Stimulated activated memory B cell treated with anti-CD40 and anti-IgM and Interleukin-4, amounts not matched to agents 10 μg/mL and 1 μg/mL and 100 μg/mL, for 72 hours (primary cell): ENCODE measurements around the gene PHOSPHO2.
"Not testable (repeated sequence)": the region's sequence is repeated elsewhere in the genome, so short reads cannot be mapped to it uniquely, and the experiment has no call there.

ENCODE experiments used
- ATAC-seq: fragments of 150-1000 bp; cut with Tn5 transposase; 2 replicates; pipeline ENCODE4 v1.10.0; 2021
- H3K27ac Mint-ChIP-seq: one replicate; pipeline ENCODE4 v1.8.0; 2022; ENCODE audit warnings: mild to moderate bottlenecking, mixed read lengths
- H3K27me3 Mint-ChIP-seq: one replicate; pipeline ENCODE4 v1.8.0; 2022; ENCODE audit warnings: mixed read lengths
- H3K36me3 Mint-ChIP-seq: one replicate; pipeline ENCODE4 v1.8.0; 2022; ENCODE audit warnings: mixed read lengths
- H3K4me1 Mint-ChIP-seq: one replicate; pipeline ENCODE4 v1.8.0; 2022; ENCODE audit warnings: mixed read lengths
- H3K4me3 Mint-ChIP-seq: one replicate; pipeline ENCODE4 v1.8.0; 2022; ENCODE audit warnings: mild to moderate bottlenecking, moderate library complexity, mixed read lengths
- H3K9me3 Mint-ChIP-seq: one replicate; pipeline ENCODE4 v1.8.0; 2022; ENCODE audit warnings: mixed read lengths

PHOSPHO2 gene

DNA sequence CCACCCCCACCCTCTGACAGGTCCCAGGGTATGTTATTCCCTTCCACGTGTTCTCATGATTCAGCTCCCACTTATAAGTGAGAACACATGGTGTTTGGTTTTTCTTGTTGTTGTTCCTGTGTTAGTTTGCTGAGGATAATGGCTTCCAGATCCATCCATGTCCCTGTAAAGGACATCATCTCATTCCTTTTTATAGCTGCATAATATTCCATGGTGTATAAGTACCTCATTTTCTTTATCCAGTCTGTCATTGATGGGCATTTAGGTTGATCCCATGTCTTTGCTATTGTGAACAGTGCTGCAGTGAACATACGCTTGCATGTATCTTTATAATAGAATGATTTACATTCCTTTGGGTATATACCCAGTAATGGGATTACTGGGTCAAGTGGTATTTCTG lies 4.9 kb downstream of the PHOSPHO2 start:
- H3K27me3 Mint-ChIP-seq, H3K4me1 Mint-ChIP-seq, H3K4me3 Mint-ChIP-seq, ATAC-seq, H3K27ac Mint-ChIP-seq, H3K9me3 Mint-ChIP-seq: not testable (repeated sequence)
- H3K36me3 Mint-ChIP-seq: peaks cover 18% of the 10 kb centered on the region

DNA sequence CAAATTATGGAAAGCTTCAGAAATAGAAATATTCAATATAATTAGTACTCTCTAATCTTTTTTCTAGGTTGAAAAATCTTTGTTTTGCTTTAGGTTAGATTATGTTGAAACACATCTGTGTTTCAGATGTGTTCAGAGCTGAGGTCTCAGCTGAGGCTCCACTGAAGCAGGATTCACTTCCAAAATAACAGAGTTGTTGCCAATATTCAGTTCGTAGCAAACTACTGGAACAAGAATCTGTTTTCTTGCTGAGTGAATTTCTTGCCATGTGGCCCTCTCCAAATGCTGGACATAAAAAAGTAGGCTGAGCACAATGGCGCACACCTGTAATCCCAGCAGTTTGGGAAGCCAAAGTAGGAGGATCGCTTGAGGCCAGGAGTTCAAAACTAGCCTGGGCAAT lies 8.7 kb downstream of the PHOSPHO2 start:
- no peak overlapping the region for H3K4me3 Mint-ChIP-seq
- H3K27ac Mint-ChIP-seq: no peak overlapping the region
- H3K36me3 Mint-ChIP-seq: peaks cover 17% of the 10 kb centered on the region
- H3K27me3 Mint-ChIP-seq: no peaks in the 10 kb centered on the region
- ATAC-seq: no peak
- H3K4me1 Mint-ChIP-seq: peaks cover 5% of the 10 kb centered on the region
- no peaks in the 10 kb centered on the region for H3K9me3 Mint-ChIP-seq

DNA sequence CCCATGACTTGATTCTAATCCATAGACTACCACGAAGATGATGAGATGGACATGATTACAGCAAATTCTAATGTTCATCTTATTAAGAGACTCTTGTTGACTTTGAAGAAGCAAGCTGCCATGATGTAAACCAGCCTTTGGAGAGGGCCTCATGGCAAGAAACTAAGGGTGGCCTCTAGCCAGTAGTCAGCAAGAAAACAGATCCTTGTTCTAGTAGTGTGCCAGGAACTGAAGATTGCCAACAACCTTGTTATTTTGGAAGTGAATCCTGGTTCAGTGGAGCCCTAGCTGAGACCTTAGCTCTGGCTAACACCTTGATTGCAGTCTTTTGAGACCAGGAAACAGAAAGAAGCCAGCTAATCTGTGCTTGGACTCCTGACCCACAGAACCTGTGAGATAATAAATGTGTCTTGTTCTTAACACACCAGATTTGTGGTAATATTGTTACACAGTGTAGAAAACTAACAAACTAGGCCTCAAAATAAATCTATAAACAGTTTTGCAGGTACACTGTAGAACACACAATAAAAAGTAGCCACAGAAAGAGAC lies 10.0 kb downstream of the PHOSPHO2 start:
- Mint-ChIP-seq H3K36me3 (peaks cover 13% of the 10 kb centered on the region), H3K4me3 (no peak overlapping the region), H3K27ac (no peak overlapping the region), H3K9me3 (no peaks in the 10 kb centered on the region), H3K27me3 (no peaks in the 10 kb centered on the region), H3K4me1 (peaks cover 5% of the 10 kb centered on the region)
- ATAC-seq: no peak

DNA sequence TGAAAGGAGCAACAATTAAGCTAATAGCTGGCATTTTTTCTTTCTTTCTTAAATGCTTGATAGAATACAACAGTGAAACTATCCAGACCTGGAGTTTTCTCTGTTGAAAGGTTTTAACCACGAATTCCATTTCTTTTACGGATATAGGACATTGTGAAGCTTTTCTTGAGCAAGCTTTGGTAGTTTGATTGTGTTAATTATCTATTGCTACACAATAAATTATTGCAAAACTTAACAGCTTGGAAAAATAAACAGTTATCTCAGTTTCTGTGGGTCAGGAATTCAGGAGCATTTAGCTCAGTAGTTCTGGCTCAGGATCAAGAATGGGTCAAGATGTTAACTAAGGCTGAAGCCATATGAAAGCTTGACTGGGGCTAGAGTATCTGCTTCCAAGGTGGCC lies 11.7 kb downstream of the PHOSPHO2 start:
- no peak overlapping the region for H3K27ac Mint-ChIP-seq
- H3K4me1 Mint-ChIP-seq: no peaks in the 10 kb centered on the region
- no peak for ATAC-seq
- H3K36me3 Mint-ChIP-seq: peaks cover 5% of the 10 kb centered on the region
- H3K4me3 Mint-ChIP-seq: no peak overlapping the region
- no peaks in the 10 kb centered on the region for H3K27me3 Mint-ChIP-seq
- H3K9me3 Mint-ChIP-seq: no peaks in the 10 kb centered on the region

DNA sequence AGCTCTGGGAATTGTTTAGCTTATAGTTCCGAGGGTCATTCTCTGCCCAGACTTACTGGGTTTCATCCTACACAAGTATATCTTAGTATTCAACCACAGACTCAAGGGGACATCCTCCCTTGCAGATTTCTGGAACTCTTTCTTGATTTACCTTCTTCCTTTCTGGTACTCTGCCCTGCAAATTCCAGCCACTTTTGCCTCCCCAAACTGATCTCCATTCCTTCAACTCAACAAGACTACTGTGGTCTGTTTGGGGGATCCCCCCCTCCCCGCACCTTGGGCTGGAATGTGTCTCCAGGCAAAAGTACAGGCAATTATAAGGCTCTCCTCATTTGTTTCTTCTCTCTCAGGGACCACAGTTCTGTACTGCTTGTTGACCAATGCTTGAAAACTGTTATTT lies 13.4 kb downstream of the PHOSPHO2 start:
- Mint-ChIP-seq H3K36me3 (peaks cover 13% of the 10 kb centered on the region), H3K4me3 (no peak overlapping the region), H3K27me3 (no peaks in the 10 kb centered on the region), H3K4me1 (no peaks in the 10 kb centered on the region), H3K9me3 (peaks cover 3% of the 10 kb centered on the region), H3K27ac (no peak overlapping the region)
- ATAC-seq: no peak

DNA sequence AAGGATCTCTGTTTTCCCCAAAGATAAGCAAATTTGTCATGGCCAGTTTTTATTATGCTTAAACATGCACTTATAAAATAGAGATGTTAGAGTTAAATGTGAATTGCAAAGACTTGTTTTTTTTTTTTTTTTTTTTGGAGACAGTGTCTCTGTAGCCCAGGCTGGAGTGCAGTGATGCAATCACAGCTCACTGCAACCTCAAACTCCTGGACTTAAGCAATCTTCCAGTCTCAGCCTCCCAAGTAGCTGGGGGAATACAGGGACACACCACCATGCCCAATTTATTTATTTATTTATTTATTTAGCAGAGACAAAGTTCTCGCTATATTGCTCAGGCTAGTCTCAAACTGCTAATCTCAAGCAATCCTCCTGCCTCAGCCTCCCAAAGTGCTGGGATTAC lies 15.1 kb downstream of the PHOSPHO2 start:
- ATAC-seq: no peak
- Mint-ChIP-seq H3K36me3 (peaks cover 13% of the 10 kb centered on the region), H3K9me3 (peaks cover 3% of the 10 kb centered on the region), H3K4me1 (no peaks in the 10 kb centered on the region), H3K27ac (no peak overlapping the region), H3K27me3 (no peaks in the 10 kb centered on the region), H3K4me3 (no peak overlapping the region)

DNA sequence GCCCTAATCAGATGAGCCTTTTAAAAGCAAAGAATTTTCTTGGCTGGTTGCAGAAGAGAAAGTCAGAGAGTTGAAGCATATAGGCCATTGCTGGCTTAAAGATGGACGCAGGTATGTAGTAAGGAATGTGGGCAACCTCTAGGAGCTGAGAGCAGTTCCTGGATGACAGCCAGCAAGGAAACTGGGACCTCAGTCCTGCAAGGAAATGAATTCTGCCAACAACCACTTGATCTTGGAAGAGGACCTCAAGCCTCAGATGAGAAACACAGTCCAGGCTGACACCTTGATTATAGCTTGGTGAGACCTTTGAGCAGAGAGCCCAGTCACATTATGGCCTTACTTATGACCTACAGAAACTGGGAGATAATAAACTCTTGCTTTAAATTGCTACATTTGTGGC lies 15.7 kb downstream of the PHOSPHO2 start:
- Mint-ChIP-seq H3K27ac (no peak overlapping the region), H3K27me3 (no peaks in the 10 kb centered on the region), H3K4me3 (no peak overlapping the region), H3K36me3 (peaks cover 11% of the 10 kb centered on the region), H3K9me3 (peaks cover 3% of the 10 kb centered on the region), H3K4me1 (no peaks in the 10 kb centered on the region)
- no peak for ATAC-seq

DNA sequence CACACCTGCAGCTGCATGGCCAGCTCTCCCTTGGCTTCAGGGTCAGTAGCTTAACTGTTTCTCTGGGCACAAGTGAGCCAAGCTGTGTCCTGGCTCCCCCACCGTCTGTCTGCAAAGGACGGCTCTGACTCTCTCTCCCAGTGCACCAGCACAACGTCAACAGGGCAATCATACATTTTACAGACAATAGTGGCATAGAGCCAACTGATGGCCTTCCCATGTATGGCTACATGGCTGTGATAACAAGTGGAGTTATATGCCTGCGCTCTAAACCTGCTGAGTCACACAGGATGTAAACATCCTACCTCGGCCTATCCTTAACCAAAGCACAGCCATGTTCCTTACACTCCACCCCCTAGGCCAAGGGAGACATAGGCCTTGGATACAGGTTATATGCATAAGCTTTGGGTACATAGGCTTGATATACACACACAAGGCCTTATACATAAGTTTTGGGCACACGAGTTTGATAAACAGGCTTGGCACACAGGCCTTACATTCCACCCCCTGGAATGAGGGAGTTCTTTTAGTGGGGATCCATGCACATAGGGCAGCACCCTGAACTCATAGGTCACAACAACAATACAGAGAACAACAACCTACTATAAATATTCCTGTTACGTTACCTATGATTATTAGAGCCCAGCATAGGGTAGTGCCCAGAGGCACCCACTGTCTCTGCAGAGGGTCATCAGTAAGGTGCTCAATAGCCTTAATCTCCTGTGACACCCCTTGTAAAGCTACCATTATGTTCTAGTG lies 17.7 kb downstream of the PHOSPHO2 start:
- Mint-ChIP-seq H3K4me3 (no peak overlapping the region), H3K4me1 (no peaks in the 10 kb centered on the region), H3K9me3 (peaks cover 3% of the 10 kb centered on the region), H3K27ac (no peak overlapping the region), H3K27me3 (no peaks in the 10 kb centered on the region), H3K36me3 (peaks cover 8% of the 10 kb centered on the region)
- no peak for ATAC-seq

DNA sequence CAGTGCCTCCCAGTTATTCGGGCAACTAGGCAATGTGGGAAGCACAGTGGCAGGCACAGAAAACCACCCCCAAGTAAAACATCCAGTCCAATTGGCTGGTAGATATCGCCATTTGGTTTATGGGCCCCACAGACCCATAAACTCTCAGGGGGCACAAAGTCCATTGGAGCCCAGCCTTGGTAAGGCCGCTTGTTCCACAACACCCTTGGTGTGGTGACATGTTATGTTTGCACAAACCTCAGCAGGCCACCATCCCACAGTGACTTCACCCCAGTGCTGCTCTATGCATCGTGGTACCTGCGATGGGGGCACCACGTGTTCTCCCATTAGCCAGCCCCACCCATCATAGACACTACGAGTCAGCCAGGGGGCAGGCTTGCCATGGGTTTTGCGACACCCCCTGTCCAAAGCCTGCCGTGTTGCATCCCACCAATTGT lies 18.5 kb downstream of the PHOSPHO2 start:
- H3K4me3 Mint-ChIP-seq: no peak overlapping the region
- H3K27ac Mint-ChIP-seq: no peak overlapping the region
- H3K27me3 Mint-ChIP-seq: no peaks in the 10 kb centered on the region
- peaks cover 8% of the 10 kb centered on the region for H3K36me3 Mint-ChIP-seq
- no peaks in the 10 kb centered on the region for H3K4me1 Mint-ChIP-seq
- H3K9me3 Mint-ChIP-seq: peaks cover 3% of the 10 kb centered on the region
- ATAC-seq: no peak

DNA sequence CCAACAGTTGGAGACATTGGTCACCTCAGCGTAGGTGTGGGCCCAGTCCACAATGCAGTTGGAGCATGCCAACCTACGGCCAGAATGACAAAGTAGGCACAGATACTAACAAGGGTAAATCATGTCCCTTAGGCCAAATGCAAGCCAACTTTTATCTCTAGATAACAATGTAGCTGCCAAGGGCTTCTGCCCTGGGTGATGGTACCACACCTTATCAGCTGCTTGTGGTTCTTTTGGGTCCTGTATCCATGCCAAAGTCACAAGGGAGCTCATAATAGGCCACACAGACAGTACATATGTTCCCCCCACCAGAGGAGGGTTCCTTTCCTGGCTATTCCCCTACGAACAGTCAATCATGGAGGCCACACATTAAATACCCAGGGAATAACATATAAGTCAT lies 19.1 kb downstream of the PHOSPHO2 start:
- Mint-ChIP-seq H3K27me3 (no peaks in the 10 kb centered on the region), H3K9me3 (peaks cover 3% of the 10 kb centered on the region), H3K27ac (no peak overlapping the region), H3K4me1 (no peaks in the 10 kb centered on the region), H3K4me3 (no peak overlapping the region), H3K36me3 (peaks cover 8% of the 10 kb centered on the region)
- ATAC-seq: no peak

DNA sequence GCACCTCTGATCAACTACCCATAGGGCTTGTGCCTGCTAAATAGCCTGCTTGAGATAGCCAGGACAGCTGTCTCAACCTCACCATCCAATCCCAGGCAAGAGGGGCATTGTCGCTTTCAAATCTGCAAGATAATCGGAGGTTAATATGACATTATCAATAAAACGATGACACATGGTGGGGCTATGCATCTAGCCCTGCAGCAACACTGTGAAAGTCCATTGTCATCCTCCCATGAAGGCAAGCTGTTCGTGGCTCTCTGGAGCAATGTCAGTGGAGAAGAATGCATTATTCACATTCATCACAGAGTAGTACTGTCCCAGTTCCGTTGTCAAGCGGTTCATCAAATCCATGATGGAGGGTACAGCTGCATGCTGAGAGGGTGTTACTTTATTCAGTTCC lies 20.4 kb downstream of the PHOSPHO2 start:
- peaks cover 3% of the 10 kb centered on the region for H3K9me3 Mint-ChIP-seq
- H3K36me3 Mint-ChIP-seq: peaks cover 8% of the 10 kb centered on the region
- no peak overlapping the region for H3K4me3 Mint-ChIP-seq
- no peaks in the 10 kb centered on the region for H3K4me1 Mint-ChIP-seq
- ATAC-seq: no peak
- H3K27ac Mint-ChIP-seq: no peak overlapping the region
- no peaks in the 10 kb centered on the region for H3K27me3 Mint-ChIP-seq

DNA sequence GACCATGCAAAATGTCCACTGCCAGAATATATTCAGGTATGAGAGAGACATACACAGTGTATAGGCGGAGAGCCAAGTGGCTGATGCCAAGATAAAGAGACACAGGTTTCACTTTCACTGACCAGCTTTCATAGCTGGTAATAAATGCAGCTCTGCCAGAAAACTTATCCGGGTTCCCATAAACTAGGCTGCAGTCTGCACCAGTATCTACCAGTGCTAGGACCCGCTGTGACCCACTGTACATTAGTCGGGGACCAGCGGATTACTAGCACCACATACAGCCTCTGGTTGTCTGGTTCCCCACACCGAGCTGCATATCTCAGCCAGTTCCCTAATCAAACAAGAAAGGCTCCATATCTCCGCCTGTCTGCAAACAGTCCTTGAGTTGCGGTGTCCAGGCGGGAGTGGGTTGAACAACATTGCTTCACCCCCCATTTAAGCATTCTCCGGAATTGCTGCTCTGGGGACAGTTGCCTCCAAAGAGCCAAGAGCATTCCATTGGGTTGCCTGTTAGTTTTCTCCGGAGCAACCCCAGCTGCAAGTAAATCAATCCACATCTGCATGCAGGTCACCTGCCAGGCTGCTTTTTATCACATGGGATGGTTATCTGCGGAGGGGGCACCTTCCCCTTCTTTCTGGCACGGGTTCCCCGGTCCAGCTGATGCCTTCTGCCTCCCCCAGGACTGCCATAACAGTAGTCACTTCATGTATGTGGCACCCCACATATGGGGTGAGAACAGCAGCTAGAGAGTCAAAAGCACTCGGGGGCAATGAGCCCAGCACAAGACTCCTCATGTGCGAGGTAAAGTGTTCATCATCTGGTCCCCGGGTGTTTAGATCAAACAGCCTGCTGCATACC lies 21.3 kb downstream of the PHOSPHO2 start:
- H3K36me3 Mint-ChIP-seq: peaks cover 8% of the 10 kb centered on the region
- no peak for ATAC-seq
- H3K27ac Mint-ChIP-seq: no peak overlapping the region
- H3K9me3 Mint-ChIP-seq: peaks cover 3% of the 10 kb centered on the region
- no peaks in the 10 kb centered on the region for H3K4me1 Mint-ChIP-seq
- no peaks in the 10 kb centered on the region for H3K27me3 Mint-ChIP-seq
- H3K4me3 Mint-ChIP-seq: no peak overlapping the region

DNA sequence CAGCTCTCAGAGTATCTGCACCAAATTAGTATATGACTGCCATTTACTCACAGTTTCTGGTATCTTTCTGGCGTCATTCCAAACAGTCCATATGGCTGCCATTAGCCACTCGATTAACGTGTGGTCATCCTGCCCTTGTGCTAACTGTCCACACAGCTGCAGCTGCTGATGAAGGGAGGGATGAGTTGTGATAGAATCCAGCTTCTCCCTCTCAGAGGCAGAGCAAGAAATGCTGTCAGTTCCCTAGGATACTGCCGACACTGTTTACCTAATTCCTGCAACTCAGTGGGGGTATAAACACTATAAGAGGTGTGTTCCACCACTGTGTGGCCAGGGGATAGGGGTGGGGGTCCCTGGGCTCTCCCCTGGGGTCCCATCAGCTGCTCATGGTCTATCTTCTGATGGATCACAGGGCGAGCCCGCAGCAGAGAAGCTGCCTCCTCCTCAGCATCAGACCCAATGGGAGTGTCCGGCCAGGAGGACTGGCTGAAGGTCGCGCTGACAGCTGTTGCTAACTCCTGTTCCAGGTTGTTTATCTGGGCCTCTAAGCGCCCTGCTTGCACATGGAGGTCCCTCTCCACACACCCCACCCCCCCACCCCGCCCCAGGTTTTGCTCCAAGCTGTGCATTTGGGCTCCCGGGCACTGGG lies 22.1 kb downstream of the PHOSPHO2 start:
- Mint-ChIP-seq H3K27me3 (no peaks in the 10 kb centered on the region), H3K4me1 (no peaks in the 10 kb centered on the region), H3K36me3 (peaks cover 7% of the 10 kb centered on the region), H3K27ac (no peak overlapping the region), H3K4me3 (no peak overlapping the region), H3K9me3 (peaks cover 3% of the 10 kb centered on the region)
- ATAC-seq: no peak

DNA sequence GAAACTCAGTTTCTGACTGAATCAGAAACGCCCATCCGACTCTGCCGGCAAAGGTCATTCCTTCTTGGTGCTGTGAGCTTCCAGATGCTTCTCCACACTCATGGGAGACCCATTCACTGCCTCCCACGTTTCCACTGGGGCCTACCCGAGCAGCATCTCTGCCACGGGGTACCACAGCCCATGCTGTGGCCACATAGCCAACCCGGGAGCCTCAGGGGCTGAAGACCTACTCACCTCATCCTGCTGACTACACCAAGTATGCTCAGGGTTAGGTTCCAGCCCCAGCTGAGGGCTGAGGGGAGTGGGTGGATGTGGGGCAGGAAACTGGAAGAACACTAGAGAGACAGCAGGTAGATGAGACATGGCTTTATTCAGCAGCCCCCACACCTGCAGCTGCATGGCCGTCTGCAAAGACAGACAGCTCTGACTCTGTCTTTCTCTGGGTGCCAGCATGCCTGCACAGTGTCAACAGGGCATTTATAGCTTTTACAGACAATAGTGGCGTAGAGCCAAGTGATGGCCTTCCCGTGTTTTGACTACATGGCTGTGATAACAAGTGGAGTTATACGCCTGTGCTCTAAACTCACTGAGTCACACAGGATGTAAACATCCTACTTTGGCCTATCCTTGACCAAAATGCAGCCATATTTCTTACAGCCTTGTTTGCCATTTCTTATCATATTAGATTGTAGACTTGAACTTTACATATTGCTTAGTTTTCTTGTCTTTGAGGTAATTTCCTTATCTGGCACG lies 22.8 kb downstream of the PHOSPHO2 start:
- no peak overlapping the region for H3K27ac Mint-ChIP-seq
- peak; percentile 46 for ATAC-seq
- H3K27me3 Mint-ChIP-seq: no peaks in the 10 kb centered on the region
- H3K4me3 Mint-ChIP-seq: no peak overlapping the region
- H3K4me1 Mint-ChIP-seq: no peaks in the 10 kb centered on the region
- no peaks in the 10 kb centered on the region for H3K9me3 Mint-ChIP-seq
- H3K36me3 Mint-ChIP-seq: no peaks in the 10 kb centered on the region

DNA sequence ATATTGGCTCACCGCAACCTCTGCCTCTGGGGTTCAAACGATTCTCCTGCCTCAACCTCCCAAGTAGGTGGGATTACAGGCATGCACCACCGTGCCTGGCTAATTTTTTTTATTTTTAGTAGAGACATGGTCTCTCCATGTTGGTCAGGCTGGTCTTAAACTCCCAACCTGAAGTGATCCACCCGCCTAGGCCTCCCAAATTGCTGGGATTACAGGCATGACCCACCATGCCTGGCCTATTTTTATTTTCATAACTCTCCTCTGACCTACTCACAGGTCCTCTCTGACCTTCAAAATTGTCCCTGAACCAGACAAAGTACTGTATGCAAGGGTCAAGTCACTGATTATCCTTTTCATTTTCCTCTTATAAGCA lies 23.4 kb downstream of the PHOSPHO2 start:
- H3K4me3 Mint-ChIP-seq: no peak overlapping the region
- H3K36me3 Mint-ChIP-seq: no peaks in the 10 kb centered on the region
- H3K27ac Mint-ChIP-seq: no peak overlapping the region
- no peaks in the 10 kb centered on the region for H3K4me1 Mint-ChIP-seq
- H3K9me3 Mint-ChIP-seq: no peaks in the 10 kb centered on the region
- ATAC-seq: no peak
- no peaks in the 10 kb centered on the region for H3K27me3 Mint-ChIP-seq
